ENCODE data around the gene DLG5. TPM values are rescaled to one million over a fixed set of nuclear protein-coding genes. Genes with fewer than 3 reads are reported as not detected.

DLG5 gene
- total and polyA plus RNA-seq, 4 donors = 1.2 to 7.1 (median 4.6) TPM

- no peak overlapping the region for H3K9ac ChIP-seq (ENCODE audit: low read depth in 1 of 2, low read length in 2 of 2)
- no peaks in the 10 kb centered on the region for H3K4me1 ChIP-seq (ENCODE audit: control insufficient read depth in 4 of 4, insufficient read depth in 4 of 4, low read length in 3 of 4)
- H3K27ac ChIP-seq (ENCODE audit: low read depth in 1 of 2, low read length in 2 of 2) = no peak overlapping the region
- no peaks in the 10 kb centered on the region for H3K9me3 ChIP-seq (ENCODE audit: control insufficient read depth in 4 of 4, low read length in 3 of 4)
- WGBS = 95% methylated on average over 23 of the region's 23 CpGs
- DNase-seq (ENCODE audit: low spot score) = no peak
- H3K27me3 ChIP-seq (ENCODE audit: control insufficient read depth in 4 of 4, insufficient read depth in 4 of 4, low read length in 3 of 4) = no peaks in the 10 kb centered on the region
- no peak overlapping the region for H3K4me3 ChIP-seq (ENCODE audit: low read depth in 1 of 3, low read length in 3 of 3)
- no peak for TF ChIP-seq ATF3 (IDR thresholded peaks at IDR 0.05)
- TF ChIP-seq REST (IDR thresholded peaks at IDR 0.05) = no peak
- no peak for TF ChIP-seq NR2F2 (IDR thresholded peaks at IDR 0.05)
- no peak for TF ChIP-seq YY1 (IDR thresholded peaks at IDR 0.05)
- TF ChIP-seq TAF1 (conservative IDR thresholded peaks at IDR 0.05) = no peak
- TF ChIP-seq HNF4A (conservative IDR thresholded peaks at IDR 0.05) = no peak
- TF ChIP-seq RAD21 (IDR thresholded peaks at IDR 0.05) = no peak
- no peak for TF ChIP-seq HNF4G (IDR thresholded peaks at IDR 0.05)
- TF ChIP-seq EGR1 (IDR thresholded peaks at IDR 0.05; ENCODE audit: low read depth in 2 of 2) = no peak
- no peak for TF ChIP-seq RXRA (IDR thresholded peaks at IDR 0.05)
- TF ChIP-seq, protein P1, sequence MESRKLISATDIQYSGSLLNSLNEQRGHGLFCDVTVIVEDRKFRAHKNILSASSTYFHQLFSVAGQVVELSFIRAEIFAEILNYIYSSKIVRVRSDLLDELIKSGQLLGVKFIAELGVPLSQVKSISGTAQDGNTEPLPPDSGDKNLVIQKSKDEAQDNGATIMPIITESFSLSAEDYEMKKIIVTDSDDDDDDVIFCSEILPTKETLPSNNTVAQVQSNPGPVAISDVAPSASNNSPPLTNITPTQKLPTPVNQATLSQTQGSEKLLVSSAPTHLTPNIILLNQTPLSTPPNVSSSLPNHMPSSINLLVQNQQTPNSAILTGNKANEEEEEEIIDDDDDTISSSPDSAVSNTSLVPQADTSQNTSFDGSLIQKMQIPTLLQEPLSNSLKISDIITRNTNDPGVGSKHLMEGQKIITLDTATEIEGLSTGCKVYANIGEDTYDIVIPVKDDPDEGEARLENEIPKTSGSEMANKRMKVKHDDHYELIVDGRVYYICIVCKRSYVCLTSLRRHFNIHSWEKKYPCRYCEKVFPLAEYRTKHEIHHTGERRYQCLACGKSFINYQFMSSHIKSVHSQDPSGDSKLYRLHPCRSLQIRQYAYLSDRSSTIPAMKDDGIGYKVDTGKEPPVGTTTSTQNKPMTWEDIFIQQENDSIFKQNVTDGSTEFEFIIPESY (IDR thresholded peaks at IDR 0.05) = no peak
- TF ChIP-seq GABPA (IDR thresholded peaks at IDR 0.05 in 1 of 2, conservative IDR thresholded peaks at IDR 0.05 in 1 of 2) = no peak
- TF ChIP-seq, protein P2, sequence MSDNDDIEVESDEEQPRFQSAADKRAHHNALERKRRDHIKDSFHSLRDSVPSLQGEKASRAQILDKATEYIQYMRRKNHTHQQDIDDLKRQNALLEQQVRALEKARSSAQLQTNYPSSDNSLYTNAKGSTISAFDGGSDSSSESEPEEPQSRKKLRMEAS (IDR thresholded peaks at IDR 0.05) = no peak
- TF ChIP-seq FOXA2 (IDR thresholded peaks at IDR 0.05) = no peak
- no peak for TF ChIP-seq SP1 (IDR thresholded peaks at IDR 0.05)
- TF ChIP-seq, protein P3, sequence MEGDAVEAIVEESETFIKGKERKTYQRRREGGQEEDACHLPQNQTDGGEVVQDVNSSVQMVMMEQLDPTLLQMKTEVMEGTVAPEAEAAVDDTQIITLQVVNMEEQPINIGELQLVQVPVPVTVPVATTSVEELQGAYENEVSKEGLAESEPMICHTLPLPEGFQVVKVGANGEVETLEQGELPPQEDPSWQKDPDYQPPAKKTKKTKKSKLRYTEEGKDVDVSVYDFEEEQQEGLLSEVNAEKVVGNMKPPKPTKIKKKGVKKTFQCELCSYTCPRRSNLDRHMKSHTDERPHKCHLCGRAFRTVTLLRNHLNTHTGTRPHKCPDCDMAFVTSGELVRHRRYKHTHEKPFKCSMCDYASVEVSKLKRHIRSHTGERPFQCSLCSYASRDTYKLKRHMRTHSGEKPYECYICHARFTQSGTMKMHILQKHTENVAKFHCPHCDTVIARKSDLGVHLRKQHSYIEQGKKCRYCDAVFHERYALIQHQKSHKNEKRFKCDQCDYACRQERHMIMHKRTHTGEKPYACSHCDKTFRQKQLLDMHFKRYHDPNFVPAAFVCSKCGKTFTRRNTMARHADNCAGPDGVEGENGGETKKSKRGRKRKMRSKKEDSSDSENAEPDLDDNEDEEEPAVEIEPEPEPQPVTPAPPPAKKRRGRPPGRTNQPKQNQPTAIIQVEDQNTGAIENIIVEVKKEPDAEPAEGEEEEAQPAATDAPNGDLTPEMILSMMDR (IDR thresholded peaks at IDR 0.05; ENCODE audit: low read depth, low read length, missing input control) = no peak
- TF ChIP-seq JUND (IDR thresholded peaks at IDR 0.05) = no peak
- no peak for TF ChIP-seq FOXA1 (IDR thresholded peaks at IDR 0.05)
- peaks cover 11 to 54% (median 26%) of the 10 kb centered on the region in 4 donors for H3K36me3 ChIP-seq (ENCODE audit: control insufficient read depth in 4 of 4, insufficient read depth in 3 of 4, low read depth in 1 of 4, low read length in 3 of 4)
These were observed 114.6 kb downstream of the DLG5 start for GRCh38 chr10:77811831-77812430.
